MM.1S (cell line): Measurements from ENCODE around the gene ZNF592.

Experiments used
- DNase-seq: peaks from one replicate; pipeline ENCODE4 v3.0.0-alpha.2; 2015
- H2AFZ ChIP-seq: fragments of 300-600 bp; sonication (generic); 2 replicates; pipeline ENCODE4 v1.6.0; 2016; ENCODE audit warnings: antibody characterized with exemption, low read length
- H3F3A ChIP-seq: fragments of 300-600 bp; sonication (generic); 2 replicates; pipeline ENCODE4 v1.6.1; 2016; ENCODE audit warnings: mild to moderate bottlenecking, antibody characterized with exemption, low read length, moderate library complexity, mixed read lengths; ENCODE audit not compliant: insufficient read depth
- H3K27ac ChIP-seq: fragments of 300-600 bp; sonication (generic); 2 replicates; pipeline ENCODE4 v1.5.1; 2016; ENCODE audit warnings: mild to moderate bottlenecking, low read length
- H3K27me3 ChIP-seq: fragments of 300-600 bp; sonication (generic); replicated peaks from 2 replicates; pipeline ENCODE4 v1.6.0; 2016; ENCODE audit warnings: low read length; ENCODE audit not compliant: insufficient read depth
- H3K36me3 ChIP-seq: fragments of 300-600 bp; sonication (generic); replicated peaks from 2 replicates; pipeline ENCODE4 v1.6.1; 2016; ENCODE audit warnings: mild to moderate bottlenecking, low read length, mixed read lengths; ENCODE audit not compliant: insufficient read depth
- H3K4me1 ChIP-seq: fragments of 300-600 bp; sonication (generic); 2 replicates; pipeline ENCODE4 v1.6.1; 2016; ENCODE audit warnings: low read length, mixed read lengths
- H3K4me2 ChIP-seq: fragments of 300-600 bp; sonication (generic); 2 replicates; pipeline ENCODE4 v1.6.0; 2016; ENCODE audit warnings: low read depth, low read length
- H3K4me3 ChIP-seq: fragments of 300-600 bp; sonication (generic); 2 replicates; pipeline ENCODE4 v1.5.1; 2016; ENCODE audit warnings: low read length, mixed read lengths
- H3K79me2 ChIP-seq: fragments of 300-600 bp; sonication (generic); 2 replicates; pipeline ENCODE4 v1.6.1; 2016; ENCODE audit warnings: mixed run types, low read length, mixed read lengths
- H3K9ac ChIP-seq: fragments of 300-600 bp; sonication (generic); 2 replicates; pipeline ENCODE4 v1.6.1; 2016; ENCODE audit warnings: low read length, mixed read lengths
- H3K9me2 ChIP-seq: fragments of 300-600 bp; sonication (generic); replicated peaks from 2 replicates; pipeline ENCODE4 v1.6.1; 2016; ENCODE audit warnings: mild to moderate bottlenecking, low read length, mixed read lengths; ENCODE audit not compliant: insufficient read depth
- H3K9me3 ChIP-seq: fragments of 300-600 bp; sonication (generic); replicated peaks from 2 replicates; pipeline ENCODE4 v1.6.1; 2016; ENCODE audit warnings: mild to moderate bottlenecking, low read length, mixed read lengths; ENCODE audit not compliant: insufficient read depth
- H4K20me1 ChIP-seq: fragments of 300-600 bp; sonication (generic); 2 replicates; pipeline ENCODE4 v1.6.1; 2016; ENCODE audit warnings: mild to moderate bottlenecking, low read length, moderate library complexity, mixed read lengths; ENCODE audit not compliant: insufficient read depth
- CTCF ChIP-seq: fragments of 300-600 bp; sonication (generic); IDR thresholded peaks from 2 replicates; pipeline ENCODE4 v1.5.1; 2016; ENCODE audit warnings: antibody characterized with exemption, low read length, mixed read lengths
- EZH2 ChIP-seq: fragments of 300-600 bp; sonication (generic); optimal IDR thresholded peaks from 2 replicates; pipeline ENCODE3; 2017; ENCODE audit warnings: low read depth, mild to moderate bottlenecking, antibody characterized with exemption, low read length, mixed read lengths
- EZH2phosphoT487 ChIP-seq: fragments of 300-600 bp; sonication (generic); IDR thresholded peaks from 2 replicates; pipeline ENCODE4 v1.6.1; 2018; ENCODE audit warnings: antibody characterized with exemption, low read length

ZNF592 gene

DNA sequence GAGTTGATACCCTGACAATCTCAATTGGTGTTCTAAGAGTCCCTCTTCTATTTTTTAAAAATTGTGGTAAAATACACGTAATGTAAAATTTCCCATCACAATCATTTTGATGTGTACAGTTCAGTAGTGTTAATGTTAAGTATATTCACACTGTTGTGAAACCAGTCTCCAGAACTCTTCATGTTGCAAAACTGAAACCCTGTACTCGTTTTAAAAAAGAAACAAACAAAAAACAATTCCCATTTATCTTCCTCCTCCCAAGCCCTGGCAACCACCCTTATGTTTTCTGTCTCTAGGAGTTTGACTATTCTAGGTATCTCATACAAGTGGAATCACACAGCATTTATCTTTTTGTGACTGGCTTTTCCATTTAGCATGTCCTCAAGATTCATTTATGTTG, 40.1 kb downstream of the ZNF592 start:
- H3K4me2 ChIP-seq: peak overlapping the region; percentile 12
- no peak overlapping the region for H3K9ac ChIP-seq
- H2AFZ ChIP-seq: no peak overlapping the region
- no peaks in the 10 kb centered on the region for H3K9me3 ChIP-seq
- H3K9me2 ChIP-seq: no peaks in the 10 kb centered on the region
- no peak for DNase-seq
- H3K79me2 ChIP-seq: peaks cover 83% of the 10 kb centered on the region
- TF ChIP-seq CTCF: no peak
- no peak for TF ChIP-seq EZH2
- no peak for TF ChIP-seq EZH2phosphoT487
- peaks cover 9% of the 10 kb centered on the region for H3K36me3 ChIP-seq
- H3F3A ChIP-seq: no peaks in the 10 kb centered on the region
- 0 out of 2 replicates have a peak, but pooled peaks cover 3% of the 10 kb centered on the region for H4K20me1 ChIP-seq
- no peaks in the 10 kb centered on the region for H3K27me3 ChIP-seq
- H3K27ac ChIP-seq: peak overlapping the region; percentile 10; the same call in 1 of the 2 replicates
- no peak overlapping the region for H3K4me3 ChIP-seq
- peaks cover 18% of the 10 kb centered on the region for H3K4me1 ChIP-seq

- no peak for DNase-seq
- Histone ChIP-seq H3K36me3 (peaks cover 6% of the 10 kb centered on the region; the same call in 1 of the 2 replicates), H3K79me2 (peaks cover 74% of the 10 kb centered on the region), H3K4me3 (no peak overlapping the region), H3K4me2 (no peak overlapping the region), H2AFZ (no peak overlapping the region), H3K27me3 (no peaks in the 10 kb centered on the region), H3K4me1 (peaks cover 18% of the 10 kb centered on the region), H4K20me1 (0 out of 2 replicates have a peak, but pooled peaks cover 3% of the 10 kb centered on the region), H3K27ac (no peak overlapping the region), H3K9me3 (no peaks in the 10 kb centered on the region), H3K9me2 (no peaks in the 10 kb centered on the region), H3K9ac (no peak overlapping the region), H3F3A (no peaks in the 10 kb centered on the region)
- TF ChIP-seq EZH2phosphoT487: no peak
- no peak for TF ChIP-seq CTCF
- TF ChIP-seq EZH2: no peak
Measured at GRCh38 chr15:84789762-84790161, 41.4 kb downstream of the ZNF592 start.

DNA sequence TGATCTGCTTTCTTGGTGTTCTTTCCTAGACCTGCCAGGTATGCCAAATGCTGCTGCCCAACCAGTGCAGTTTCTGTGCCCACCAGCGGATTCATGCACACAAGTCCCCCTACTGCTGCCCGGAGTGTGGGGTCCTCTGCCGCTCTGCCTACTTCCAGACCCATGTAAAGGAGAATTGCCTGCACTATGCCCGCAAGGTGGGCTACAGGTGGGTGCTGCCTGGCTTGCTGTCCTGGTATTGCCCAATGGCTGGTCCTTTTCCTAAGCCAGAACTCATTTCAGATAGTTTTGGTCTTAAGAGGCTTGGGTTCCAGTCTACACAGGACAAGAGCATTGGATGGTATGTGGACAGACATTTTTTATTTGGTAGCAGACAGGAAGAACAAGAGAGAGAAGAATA, 42.3 kb downstream of the ZNF592 start:
- Histone ChIP-seq H3K9me2 (no peaks in the 10 kb centered on the region), H3K9ac (no peak overlapping the region), H3K4me1 (peaks cover 18% of the 10 kb centered on the region), H3K36me3 (peaks cover 6% of the 10 kb centered on the region; the same call in 1 of the 2 replicates), H3K27me3 (no peaks in the 10 kb centered on the region), H4K20me1 (0 out of 2 replicates have a peak, but pooled peaks cover 3% of the 10 kb centered on the region), H3K27ac (no peak overlapping the region), H3K9me3 (no peaks in the 10 kb centered on the region), H2AFZ (no peak overlapping the region), H3K4me2 (no peak overlapping the region), H3F3A (no peaks in the 10 kb centered on the region), H3K79me2 (peaks cover 70% of the 10 kb centered on the region), H3K4me3 (no peak overlapping the region)
- no peak for DNase-seq
- TF ChIP-seq CTCF: no peak
- no peak for TF ChIP-seq EZH2phosphoT487
- no peak for TF ChIP-seq EZH2
